Neural cell (in vitro differentiated cells): Measurements from ENCODE around the gene MLLT3. TPM values are rescaled to one million over a fixed set of nuclear protein-coding genes. Genes with fewer than 3 reads are reported as not detected.

Source experiments
- H2AFZ ChIP-seq: fragments of 200-600, 300-800 bp; sonication (generic), shearing (Covaris generic); 2 replicates; pipeline ENCODE4 v1.6.0; 2014; ENCODE audit warnings: low read depth, mild to moderate bottlenecking, antibody characterized with exemption, low read length, moderate library complexity
- H3F3A ChIP-seq: fragments of 200-600 bp; shearing (Covaris generic); 2 replicates; pipeline ENCODE4 v1.6.1; 2016; ENCODE audit warnings: mild to moderate bottlenecking, moderate library complexity, mixed read lengths, antibody characterized with exemption, low read length; ENCODE audit not compliant: insufficient read depth, poor library complexity, severe bottlenecking
- H3K27ac ChIP-seq: fragments of 200-600, 300-800 bp; sonication (generic), shearing (Covaris generic); 2 replicates; pipeline ENCODE4 v1.5.1; 2014; ENCODE audit warnings: mild to moderate bottlenecking, low read length, moderate library complexity
- H3K27me3 ChIP-seq: fragments of 300-800, 200-600 bp; sonication (generic), shearing (Covaris generic); 2 replicates; pipeline ENCODE4 v1.6.0; 2014; ENCODE audit warnings: mild to moderate bottlenecking, low read depth, low read length, moderate library complexity; ENCODE audit not compliant: insufficient read depth
- H3K36me3 ChIP-seq: fragments of 300-800, 200-600 bp; sonication (generic), shearing (Covaris generic); 2 replicates; pipeline ENCODE4 v1.5.1; 2014; ENCODE audit warnings: mild to moderate bottlenecking, antibody characterized with exemption, low read length, moderate library complexity; ENCODE audit not compliant: insufficient read depth
- H3K4me2 ChIP-seq: fragments of 300-800, 200-600 bp; sonication (generic), shearing (Covaris generic); 2 replicates; pipeline ENCODE4 v1.6.0; 2014; ENCODE audit warnings: mild to moderate bottlenecking, low read length
- H3K4me3 ChIP-seq: fragments of 300-800, 200-600 bp; sonication (generic), shearing (Covaris generic); 2 replicates; pipeline ENCODE4 v1.5.1; 2014; ENCODE audit warnings: mild to moderate bottlenecking, low read length, moderate library complexity
- H3K79me2 ChIP-seq: fragments of 200-600 bp; shearing (Covaris generic); replicated peaks from 2 replicates; pipeline ENCODE4 v1.6.0; 2014; ENCODE audit warnings: mild to moderate bottlenecking, low read length, moderate library complexity; ENCODE audit not compliant: insufficient read depth
- H3K9ac ChIP-seq: fragments of 300-800, 200-600 bp; sonication (generic), shearing (Covaris generic); 2 replicates; pipeline ENCODE4 v1.6.1; 2016; ENCODE audit warnings: mild to moderate bottlenecking, low read length, mixed read lengths
- H3K9me2 ChIP-seq: fragments of 200-600 bp; shearing (Covaris generic); 2 replicates; pipeline ENCODE4 v1.6.1; 2016; ENCODE audit warnings: mild to moderate bottlenecking, low read length, mixed read lengths; ENCODE audit not compliant: insufficient read depth
- H3K9me3 ChIP-seq: fragments of 200-600, 300-800 bp; sonication (generic), shearing (Covaris generic); 2 replicates; pipeline ENCODE4 v1.6.1; 2016; ENCODE audit warnings: mild to moderate bottlenecking, mixed run types, low read length, moderate library complexity, mixed read lengths
- H4K20me1 ChIP-seq: fragments of 200-600 bp; shearing (Covaris generic); 2 replicates; pipeline ENCODE4 v1.6.1; 2016; ENCODE audit warnings: mild to moderate bottlenecking, mixed run types; ENCODE audit not compliant: insufficient read depth
- EP300 ChIP-seq: fragments of 450-650 bp; conservative IDR thresholded peaks from 2 replicates; pipeline ENCODE4 v1.6.1; 2014; ENCODE audit warnings: antibody characterized with exemption, mild to moderate bottlenecking, moderate library complexity; ENCODE audit not compliant: poor library complexity, severe bottlenecking
- EZH2 ChIP-seq: fragments of 200-600, 300-800 bp; shearing (Covaris generic), sonication (generic); IDR thresholded peaks from 2 replicates; pipeline ENCODE4 v1.6.1; 2014; ENCODE audit warnings: antibody characterized with exemption, low read length, borderline replicate concordance, mild to moderate bottlenecking; ENCODE audit not compliant: insufficient read depth, poor library complexity, severe bottlenecking
- MXI1 ChIP-seq: fragments of 450-650 bp; conservative IDR thresholded peaks from 2 replicates; pipeline ENCODE4 v1.6.1; 2014; ENCODE audit warnings: antibody characterized with exemption, mild to moderate bottlenecking; ENCODE audit not compliant: poor library complexity, severe bottlenecking
- POLR2AphosphoS5 ChIP-seq: IDR thresholded peaks from 2 replicates; pipeline ENCODE4 v1.6.1; 2012
- RAD21 ChIP-seq: fragments of 450-650 bp; conservative IDR thresholded peaks from 2 replicates; pipeline ENCODE4 v1.6.1; 2014; ENCODE audit warnings: antibody characterized with exemption, mild to moderate bottlenecking, moderate library complexity
- SMC3 ChIP-seq: fragments of 450-650 bp; conservative IDR thresholded peaks from 2 replicates; pipeline ENCODE4 v1.6.1; 2014; ENCODE audit warnings: antibody characterized with exemption, mild to moderate bottlenecking, moderate library complexity; ENCODE audit not compliant: poor library complexity
- TAF1 ChIP-seq: IDR thresholded peaks from 2 replicates; pipeline ENCODE4 v1.6.1; 2012; ENCODE audit warnings: low read depth
- polyA plus RNA-seq: library from polyadenylated mRNA; depleted of rRNA; stranded (reverse); fragments of >200 nt; gene quantifications from 2 replicates; pipeline ENCODE4 v1.2.3, GENCODE V29; 2014
- TF ChIP-seq, protein P1 (sequence below): IDR thresholded peaks from 2 replicates; pipeline ENCODE4 v1.6.1; 2012; ENCODE audit warnings: borderline replicate concordance
- TF ChIP-seq, protein P2 (sequence below): fragments of 450-650 bp; IDR thresholded peaks from 2 replicates; pipeline ENCODE4 v1.5.1; 2014; ENCODE audit warnings: antibody characterized with exemption, mild to moderate bottlenecking, moderate library complexity; ENCODE audit not compliant: poor library complexity, severe bottlenecking

The MLLT3 gene
- polyA plus RNA-seq, 1 donor from 2014 or later: 61.5 TPM

DNA sequence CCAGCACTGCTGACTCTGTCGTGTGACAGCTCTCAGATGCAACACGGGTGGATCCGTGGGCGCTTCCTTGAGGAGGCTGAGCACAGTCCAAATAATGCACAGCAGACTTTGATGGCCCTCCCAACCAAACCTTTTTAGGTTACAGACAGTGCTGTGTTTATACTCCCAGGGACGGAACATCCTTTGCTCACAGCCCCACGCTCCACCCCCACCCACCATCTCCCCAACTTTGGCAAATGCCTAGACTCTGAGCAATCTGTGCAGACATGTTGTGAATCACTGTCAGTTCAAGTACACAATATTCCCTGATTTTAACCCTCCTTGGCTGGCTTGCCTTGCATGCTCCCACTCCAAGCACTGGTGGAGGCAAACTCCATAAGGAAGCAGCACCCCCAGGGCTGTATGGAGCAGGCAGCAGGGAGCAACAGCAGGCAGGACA lies 324.6 kb downstream of the MLLT3 start:
- Histone ChIP-seq H4K20me1 (no peaks in the 10 kb centered on the region), H3K79me2 (no peaks in the 10 kb centered on the region), H3K9ac (no peak overlapping the region), H3K4me2 (no peak overlapping the region), H3K36me3 (no peaks in the 10 kb centered on the region), H3K4me3 (no peak overlapping the region), H3K27ac (no peak overlapping the region), H3F3A (no peaks in the 10 kb centered on the region), H3K27me3 (no peaks in the 10 kb centered on the region), H3K9me3 (no peaks in the 10 kb centered on the region), H3K9me2 (no peaks in the 10 kb centered on the region), H2AFZ (no peak overlapping the region)
- TF ChIP-seq POLR2AphosphoS5 (no peak), RAD21 (no peak), TAF1 (no peak), MXI1 (no peak), SMC3 (no peak), EP300 (no peak), EZH2 (no peak)
- TF ChIP-seq, protein P1, sequence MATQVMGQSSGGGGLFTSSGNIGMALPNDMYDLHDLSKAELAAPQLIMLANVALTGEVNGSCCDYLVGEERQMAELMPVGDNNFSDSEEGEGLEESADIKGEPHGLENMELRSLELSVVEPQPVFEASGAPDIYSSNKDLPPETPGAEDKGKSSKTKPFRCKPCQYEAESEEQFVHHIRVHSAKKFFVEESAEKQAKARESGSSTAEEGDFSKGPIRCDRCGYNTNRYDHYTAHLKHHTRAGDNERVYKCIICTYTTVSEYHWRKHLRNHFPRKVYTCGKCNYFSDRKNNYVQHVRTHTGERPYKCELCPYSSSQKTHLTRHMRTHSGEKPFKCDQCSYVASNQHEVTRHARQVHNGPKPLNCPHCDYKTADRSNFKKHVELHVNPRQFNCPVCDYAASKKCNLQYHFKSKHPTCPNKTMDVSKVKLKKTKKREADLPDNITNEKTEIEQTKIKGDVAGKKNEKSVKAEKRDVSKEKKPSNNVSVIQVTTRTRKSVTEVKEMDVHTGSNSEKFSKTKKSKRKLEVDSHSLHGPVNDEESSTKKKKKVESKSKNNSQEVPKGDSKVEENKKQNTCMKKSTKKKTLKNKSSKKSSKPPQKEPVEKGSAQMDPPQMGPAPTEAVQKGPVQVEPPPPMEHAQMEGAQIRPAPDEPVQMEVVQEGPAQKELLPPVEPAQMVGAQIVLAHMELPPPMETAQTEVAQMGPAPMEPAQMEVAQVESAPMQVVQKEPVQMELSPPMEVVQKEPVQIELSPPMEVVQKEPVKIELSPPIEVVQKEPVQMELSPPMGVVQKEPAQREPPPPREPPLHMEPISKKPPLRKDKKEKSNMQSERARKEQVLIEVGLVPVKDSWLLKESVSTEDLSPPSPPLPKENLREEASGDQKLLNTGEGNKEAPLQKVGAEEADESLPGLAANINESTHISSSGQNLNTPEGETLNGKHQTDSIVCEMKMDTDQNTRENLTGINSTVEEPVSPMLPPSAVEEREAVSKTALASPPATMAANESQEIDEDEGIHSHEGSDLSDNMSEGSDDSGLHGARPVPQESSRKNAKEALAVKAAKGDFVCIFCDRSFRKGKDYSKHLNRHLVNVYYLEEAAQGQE: no peak
- TF ChIP-seq, protein P2, sequence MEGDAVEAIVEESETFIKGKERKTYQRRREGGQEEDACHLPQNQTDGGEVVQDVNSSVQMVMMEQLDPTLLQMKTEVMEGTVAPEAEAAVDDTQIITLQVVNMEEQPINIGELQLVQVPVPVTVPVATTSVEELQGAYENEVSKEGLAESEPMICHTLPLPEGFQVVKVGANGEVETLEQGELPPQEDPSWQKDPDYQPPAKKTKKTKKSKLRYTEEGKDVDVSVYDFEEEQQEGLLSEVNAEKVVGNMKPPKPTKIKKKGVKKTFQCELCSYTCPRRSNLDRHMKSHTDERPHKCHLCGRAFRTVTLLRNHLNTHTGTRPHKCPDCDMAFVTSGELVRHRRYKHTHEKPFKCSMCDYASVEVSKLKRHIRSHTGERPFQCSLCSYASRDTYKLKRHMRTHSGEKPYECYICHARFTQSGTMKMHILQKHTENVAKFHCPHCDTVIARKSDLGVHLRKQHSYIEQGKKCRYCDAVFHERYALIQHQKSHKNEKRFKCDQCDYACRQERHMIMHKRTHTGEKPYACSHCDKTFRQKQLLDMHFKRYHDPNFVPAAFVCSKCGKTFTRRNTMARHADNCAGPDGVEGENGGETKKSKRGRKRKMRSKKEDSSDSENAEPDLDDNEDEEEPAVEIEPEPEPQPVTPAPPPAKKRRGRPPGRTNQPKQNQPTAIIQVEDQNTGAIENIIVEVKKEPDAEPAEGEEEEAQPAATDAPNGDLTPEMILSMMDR: no peak

DNA sequence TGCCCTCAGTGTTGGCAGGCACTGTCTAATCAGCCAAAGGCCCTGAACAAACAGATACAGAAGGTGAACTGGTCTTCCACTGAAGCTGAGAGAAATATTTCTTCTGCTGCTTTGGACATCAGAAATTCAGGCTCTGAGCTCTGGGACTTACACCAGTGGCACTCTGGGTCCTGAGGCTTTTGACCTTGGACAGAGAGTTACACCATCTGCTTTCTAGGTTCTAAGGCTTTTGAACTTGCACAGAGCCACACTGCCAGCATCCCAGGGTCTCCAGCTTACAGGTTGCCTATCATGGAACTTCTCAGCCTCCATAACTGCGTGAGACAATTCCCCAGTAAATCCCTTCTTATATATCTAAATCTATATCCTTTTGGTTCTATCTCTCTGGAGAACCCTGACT lies 326.7 kb downstream of the MLLT3 start:
- no peak overlapping the region for H3K9ac ChIP-seq
- H3K4me3 ChIP-seq: no peak overlapping the region
- no peaks in the 10 kb centered on the region for H3K27me3 ChIP-seq
- no peaks in the 10 kb centered on the region for H3K36me3 ChIP-seq
- H3K9me3 ChIP-seq: no peaks in the 10 kb centered on the region
- no peak overlapping the region for H2AFZ ChIP-seq
- no peaks in the 10 kb centered on the region for H3K9me2 ChIP-seq
- H3K79me2 ChIP-seq: no peaks in the 10 kb centered on the region
- no peaks in the 10 kb centered on the region for H3F3A ChIP-seq
- H3K27ac ChIP-seq: no peak overlapping the region
- H4K20me1 ChIP-seq: no peaks in the 10 kb centered on the region
- TF ChIP-seq SMC3 (no peak), POLR2AphosphoS5 (no peak), RAD21 (no peak), EZH2 (no peak), TAF1 (no peak), MXI1 (no peak), EP300 (no peak)
- TF ChIP-seq, protein P2: no peak
- H3K4me2 ChIP-seq: no peak overlapping the region
